HG03175 (cell line): ENCODE results near the gene BSDC1.
A peak's percentile ranks its signal among the peaks of the same experiment; 100 is the strongest.

Experiments
- ATAC-seq: cut with Tn5 transposase; IDR thresholded peaks from one replicate; pipeline ENCODE4 v1.9.1; 2021; ENCODE audit warnings: mild to moderate bottlenecking, moderate library complexity; ENCODE audit not compliant: unreplicated experiment

Gene BSDC1

DNA sequence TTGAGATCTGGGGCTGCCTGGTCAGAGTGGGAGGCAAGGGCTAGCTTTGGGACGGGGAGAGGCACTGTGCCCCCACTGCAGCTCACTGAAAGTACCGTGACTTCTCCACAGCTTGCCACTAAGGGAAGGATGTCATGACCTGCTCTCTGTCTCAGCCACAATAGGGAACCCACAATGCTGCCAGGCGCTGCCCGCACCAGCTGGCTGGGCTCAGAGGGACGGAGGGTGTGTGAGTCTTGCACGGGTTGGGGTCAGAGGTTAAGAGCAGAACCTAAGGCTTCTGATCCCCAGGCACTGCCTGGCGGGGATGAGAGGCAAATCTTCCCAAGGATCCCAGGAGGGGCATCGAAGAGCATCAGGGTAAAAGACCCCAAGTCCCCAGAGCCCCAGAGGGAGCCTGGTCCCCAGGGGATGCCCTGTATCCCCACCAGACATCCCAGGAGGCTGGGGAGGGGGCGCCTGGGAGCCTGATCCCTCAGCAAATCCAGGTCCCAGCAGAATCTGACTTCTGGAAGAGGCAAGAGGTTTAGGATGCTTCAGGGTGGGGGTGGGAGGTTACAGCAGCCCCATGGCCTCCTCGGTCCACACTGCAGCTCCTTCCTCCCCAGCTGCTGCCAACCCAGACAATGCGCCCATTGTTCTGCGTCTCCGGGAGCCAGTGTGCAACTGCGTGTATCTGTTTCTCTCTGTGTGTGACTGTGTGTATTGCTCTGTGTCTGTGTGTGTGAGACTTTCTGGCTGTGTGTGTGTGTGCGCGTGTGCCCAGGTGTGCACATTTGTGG is 56.2 kb downstream of the BSDC1 start:
- no peak for ATAC-seq

- peak; percentile 29 for ATAC-seq
Observed at GRCh38 chr1:32336963-32337675, 57.1 kb downstream of the BSDC1 start.

DNA sequence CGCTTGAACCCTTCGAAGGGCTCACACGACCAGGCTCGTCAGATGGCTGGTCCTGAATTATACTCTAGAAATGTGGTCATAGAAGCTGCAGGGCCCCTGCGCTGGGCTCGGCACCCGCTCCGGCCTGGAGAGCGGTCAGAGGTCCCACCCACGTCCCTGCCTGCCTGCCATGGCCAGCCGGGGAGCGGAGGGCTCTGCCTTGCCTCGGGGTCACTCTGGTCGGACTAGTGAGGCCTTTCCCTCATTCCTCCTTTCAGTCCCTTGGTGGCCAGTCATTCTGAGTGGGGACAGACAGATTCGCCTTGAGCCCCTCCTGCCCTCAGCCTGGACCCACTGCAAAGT is 57.7 kb downstream of the BSDC1 start:
- no peak for ATAC-seq

GRCh38 chr1:32335790-32336590 is 58.3 kb downstream of the BSDC1 start, which contains the start of gene MARCKSL1:
Gene MARCKSL1 (minus strand): TSS chr1:32336233. CDS start chr1:32336033, 200 bp downstream.
- peak; percentile 48 for ATAC-seq

DNA sequence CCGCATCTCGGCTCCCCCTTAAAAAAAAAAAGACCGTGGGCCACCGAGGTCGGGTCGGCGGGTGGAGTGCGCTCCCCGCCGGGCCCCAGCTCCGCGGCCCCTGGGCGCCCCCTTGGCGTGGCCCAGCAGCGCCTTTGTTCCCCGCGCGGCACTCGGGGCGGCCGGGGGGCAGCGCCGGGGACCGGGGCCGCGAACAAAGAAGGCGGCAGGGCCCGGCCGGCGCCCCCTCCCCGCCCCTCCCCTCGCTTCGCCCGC is 58.8 kb downstream of the BSDC1 start:
- ATAC-seq = peak; percentile 10

GRCh38 chr1:32334864-32335534 is 59.2 kb downstream of the BSDC1 start:
- peak; percentile 15 for ATAC-seq

GRCh38 chr1:32334274-32334861 is 59.9 kb downstream of the BSDC1 start:
- no peak for ATAC-seq

DNA sequence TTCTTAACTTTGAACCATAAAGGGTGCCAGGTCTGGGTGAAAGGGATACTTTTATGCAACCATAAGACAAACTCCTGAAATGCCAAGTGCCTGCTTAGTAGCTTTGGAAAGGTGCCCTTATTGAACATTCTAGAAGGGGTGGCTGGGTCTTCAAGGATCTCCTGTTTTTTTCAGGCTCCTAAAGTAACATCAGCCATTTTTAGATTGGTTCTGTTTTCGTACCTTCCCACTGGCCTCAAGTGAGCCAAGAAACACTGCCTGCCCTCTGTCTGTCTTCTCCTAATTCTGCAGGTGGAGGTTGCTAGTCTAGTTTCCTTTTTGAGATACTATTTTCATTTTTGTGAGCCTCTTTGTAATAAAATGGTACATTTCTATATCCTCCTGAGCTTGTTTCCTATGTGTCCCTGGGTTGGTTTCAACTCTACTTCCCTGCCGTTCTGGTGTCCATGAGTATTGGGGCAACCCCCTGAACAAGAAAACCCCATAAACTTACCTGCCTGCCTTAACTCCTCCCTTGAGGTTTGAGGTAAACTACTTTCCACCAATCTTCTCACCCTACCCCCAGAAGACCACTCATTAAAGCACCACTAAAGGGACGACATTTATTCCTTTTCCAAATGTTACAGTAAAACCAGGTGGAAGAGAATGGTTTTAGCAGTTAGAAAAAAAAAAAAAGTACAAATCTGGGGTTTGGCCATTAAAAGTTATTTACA is 60.8 kb downstream of the BSDC1 start:
- ATAC-seq = no peak

DNA sequence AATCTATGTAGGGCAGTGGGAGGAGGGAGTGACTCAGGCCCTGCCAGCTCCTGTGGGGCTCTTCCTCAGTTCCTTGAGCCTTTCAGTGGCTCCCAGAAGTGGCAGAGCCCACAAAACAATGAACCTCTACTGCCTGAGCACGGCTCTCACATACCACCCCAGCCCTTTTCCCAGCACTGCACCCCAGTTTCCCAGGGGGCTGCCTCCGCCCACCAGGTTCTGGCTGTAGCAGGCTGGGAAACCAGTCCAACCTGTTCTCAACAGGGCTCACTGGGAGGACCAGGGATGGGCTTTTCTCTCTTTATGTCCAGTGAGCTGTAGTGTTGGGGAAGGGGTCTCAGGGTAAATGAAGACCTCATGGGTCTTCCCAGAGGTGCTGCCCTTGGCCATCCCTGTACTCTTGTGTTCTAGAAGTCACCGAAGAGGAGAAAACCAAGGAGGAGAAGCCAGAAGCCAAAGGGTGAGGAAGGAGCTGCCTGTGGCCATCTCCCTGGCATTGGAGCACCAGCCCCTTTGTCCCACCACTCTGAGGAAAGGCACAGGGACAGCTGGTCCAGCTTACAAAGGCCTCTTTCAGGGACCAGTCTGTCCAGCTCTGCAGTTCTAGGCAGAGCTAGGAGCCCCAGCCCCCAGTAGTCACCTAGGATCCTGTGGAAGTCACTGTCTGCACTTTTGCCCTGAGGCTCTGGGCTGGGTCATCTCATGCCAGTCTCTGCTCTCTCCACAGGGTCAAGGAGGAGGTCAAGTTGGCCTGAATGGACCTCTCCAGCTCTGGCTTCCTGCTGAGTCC is 61.8 kb downstream of the BSDC1 start:
- no peak for ATAC-seq

GRCh38 chr1:32331549-32331948 is 62.7 kb downstream of the BSDC1 start:
- ATAC-seq = no peak

- no peak for ATAC-seq
Observed at GRCh38 chr1:32330558-32331151, 63.6 kb downstream of the BSDC1 start.

DNA sequence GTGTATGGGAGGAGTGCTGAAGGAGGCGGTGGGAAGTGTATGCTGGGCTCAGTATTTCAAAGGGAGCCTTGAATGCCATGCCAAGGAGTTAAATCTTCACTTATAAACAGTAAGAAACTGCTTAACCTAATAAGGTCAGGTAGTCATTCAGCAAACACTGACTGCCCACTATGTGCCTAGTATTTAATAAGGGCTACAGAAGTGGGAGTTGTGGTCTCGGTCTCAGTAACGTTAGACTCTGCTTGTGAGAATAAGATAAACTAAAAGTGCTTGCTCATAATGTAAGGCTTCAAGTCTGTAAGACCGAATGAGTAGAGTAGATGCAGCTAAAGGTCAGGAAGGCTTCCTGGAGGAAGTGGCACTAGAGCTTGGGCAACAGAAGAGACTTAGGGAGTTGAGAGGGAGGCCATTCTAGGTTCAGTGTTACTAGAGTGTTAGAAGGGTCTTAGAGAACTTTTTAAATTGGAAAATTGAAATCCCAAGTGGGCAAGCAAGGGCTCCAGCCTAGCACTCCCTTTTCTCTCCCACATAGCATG is 64.2 kb downstream of the BSDC1 start:
- ATAC-seq = no peak

- ATAC-seq = no peak
Observed at GRCh38 chr1:32327204-32327603, 67.0 kb downstream of the BSDC1 start.

DNA sequence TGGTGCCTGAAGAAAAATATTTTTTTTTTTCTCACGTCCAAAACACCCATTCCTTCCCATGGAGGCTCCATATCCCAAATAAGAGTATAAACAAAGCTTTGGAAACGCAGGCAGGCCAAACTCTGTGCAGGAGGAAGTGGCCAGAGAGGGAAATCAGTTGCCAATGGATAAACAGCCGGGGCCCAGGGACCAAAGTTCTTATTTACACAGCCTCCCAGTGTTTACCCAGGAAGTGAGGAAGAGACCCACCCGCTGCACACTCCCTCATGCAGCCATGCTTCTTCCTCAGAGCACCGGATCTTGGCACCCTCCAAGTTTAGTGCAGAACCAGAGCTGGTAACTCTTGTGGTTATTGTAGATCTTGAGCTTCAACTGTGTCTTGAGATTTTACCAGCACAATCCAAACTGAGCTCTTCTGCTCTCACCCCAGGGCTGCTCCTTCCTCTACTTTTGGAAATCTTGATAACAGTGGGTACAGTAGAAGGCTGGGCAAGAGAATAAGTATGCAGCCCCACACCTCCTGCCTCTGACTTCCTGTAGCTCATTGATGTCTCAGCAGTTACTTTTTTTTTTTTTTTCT is 72.4 kb downstream of the BSDC1 start:
- ATAC-seq = no peak

GRCh38 chr1:32318127-32318869 is 75.9 kb downstream of the BSDC1 start:
- ATAC-seq = no peak

DNA sequence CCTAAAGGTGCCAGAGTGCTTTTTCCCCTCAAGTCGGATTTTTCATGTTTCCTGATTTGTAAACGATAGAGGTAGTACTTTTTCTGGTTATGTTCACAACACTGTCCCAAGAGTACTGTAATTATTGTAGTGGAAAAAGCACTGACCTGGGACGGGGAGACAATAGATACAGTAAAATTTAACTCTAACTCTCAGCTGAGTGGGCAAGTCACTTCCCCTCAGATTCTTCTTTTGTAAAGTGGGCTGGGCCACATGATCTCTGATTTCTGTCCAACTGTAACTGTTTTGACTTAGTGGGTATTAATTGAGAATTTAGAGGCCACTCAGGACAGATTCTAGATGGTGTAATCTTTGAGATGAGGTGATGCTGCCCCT is 77.4 kb downstream of the BSDC1 start:
- ATAC-seq = no peak
